ENCODE measurements around the gene RAD51B. TPM values are rescaled to one million over a fixed set of nuclear protein-coding genes. Genes with fewer than 3 reads are reported as not detected.

RAD51B gene
- total RNA-seq, 1 experiment from 2014 or later: 8.5 TPM

DNA sequence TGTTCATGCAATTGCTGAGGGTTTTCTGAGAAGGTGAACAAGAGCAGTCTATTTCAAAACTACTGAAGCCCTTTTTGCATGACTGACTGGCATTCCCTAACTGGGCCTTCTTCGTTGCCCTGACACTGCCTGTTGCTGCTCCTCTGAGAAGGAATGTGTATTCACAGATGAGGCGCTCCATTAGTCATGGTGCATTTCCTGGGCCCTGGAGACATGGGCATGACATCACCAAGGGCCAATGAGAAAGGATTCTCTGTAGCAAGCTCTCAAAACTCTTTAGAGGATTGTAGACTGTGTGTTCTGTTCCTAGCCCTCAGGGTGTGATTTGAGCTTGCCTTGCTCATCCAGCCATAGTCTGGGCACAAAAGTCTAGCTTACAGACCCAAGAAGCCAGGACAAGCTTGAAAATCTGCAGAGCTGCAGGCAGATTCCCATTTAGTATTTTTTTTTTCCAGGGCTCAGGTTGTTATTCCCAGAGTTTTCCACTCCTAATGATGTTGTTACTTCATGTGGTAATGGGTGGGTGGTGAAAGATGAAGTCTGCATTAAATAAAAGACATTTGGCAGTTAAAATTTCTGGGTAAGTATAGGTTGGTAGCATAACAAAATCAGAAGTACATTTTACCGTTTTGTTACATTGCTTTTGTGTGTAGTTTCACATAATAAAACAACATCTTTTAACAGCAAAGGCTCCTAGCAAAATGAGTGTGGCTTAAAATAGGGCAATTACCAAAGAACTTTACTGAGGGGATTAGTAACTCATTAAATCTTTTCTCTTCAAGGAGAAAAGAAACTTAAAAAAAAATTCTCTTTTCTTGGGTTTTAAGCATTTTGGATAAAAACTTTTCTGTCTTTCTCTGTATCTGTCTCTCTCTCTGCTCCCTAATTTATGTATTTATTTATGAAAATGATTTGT lies 318.4 kb downstream of the RAD51B start:
- Histone ChIP-seq H3K4me1 (ENCODE audit: control insufficient read depth, insufficient read depth, low read length) (peaks cover 24% of the 10 kb centered on the region), H3K4me3 (ENCODE audit: low read depth in 2 of 2, low read length in 2 of 2) (no peak overlapping the region), H3K36me3 (ENCODE audit: control insufficient read depth, insufficient read depth, low read length) (no peaks in the 10 kb centered on the region), H3K9me3 (ENCODE audit: control insufficient read depth, insufficient read depth, low read depth, low read length) (no peaks in the 10 kb centered on the region), H3K27ac (ENCODE audit: low read length) (peak overlapping the region; percentile 90), H3K27me3 (ENCODE audit: control insufficient read depth, insufficient read depth, low read length) (no peaks in the 10 kb centered on the region)
- ChIA-PET POLR2A (interaction anchor here (0.7 kb wide), 1 partner anchor 109 kb away, joined by 4 read pairs; no protein-coding TSS in a partner anchor), CTCF (no interaction called here)
- ATAC-seq: peak; percentile 89
- TF ChIP-seq TCF7L2 (IDR thresholded peaks at IDR 0.05; ENCODE audit: low read depth, low read length) (no peak), POLR2AphosphoS5 (IDR thresholded peaks at IDR 0.05; ENCODE audit: low read depth, low read length) (no peak), SIN3A (IDR thresholded peaks at IDR 0.05; ENCODE audit: borderline replicate concordance, insufficient read depth, low read depth, low read length) (no peak), CTCF (IDR thresholded peaks at IDR 0.05) (no peak), REST (IDR thresholded peaks at IDR 0.05; ENCODE audit: insufficient read depth in 1 of 2, low read depth in 2 of 2, low read length in 1 of 2) (no peak)
- TSS peak; percentile 63 for BruUV-seq (replicated peaks)
- in situ Hi-C loops (cut with HindIII; ENCODE audit: low pct_unique_long_range_greater_than_20kb, low sequenced_read_pairs): no loop called here
- intact Hi-C loops (cut with micrococcal nuclease; ENCODE audit: unreplicated experiment): no loop called here
- peak; percentile 87 for DNase-seq (ENCODE audit: low read depth, low spot score)

GRCh38 chr14:68139431-68140075 lies 320.0 kb downstream of the RAD51B start:
- H3K4me3 ChIP-seq (ENCODE audit: low read depth in 2 of 2, low read length in 2 of 2): no peak overlapping the region
- CTCF ChIA-PET: no interaction called here
- intact Hi-C loops (cut with micrococcal nuclease; ENCODE audit: unreplicated experiment): loop anchor here (10.0 kb wide), 1 partner anchor 95 kb away; no protein-coding TSS in a partner anchor
- in situ Hi-C loops (cut with HindIII; ENCODE audit: low pct_unique_long_range_greater_than_20kb, low sequenced_read_pairs): no loop called here
- peak overlapping the region; percentile 90 for H3K27ac ChIP-seq (ENCODE audit: low read length)
- POLR2A ChIA-PET: interaction anchor here (0.7 kb wide), 1 partner anchor 62 kb away, joined by 4 read pairs; no protein-coding TSS in a partner anchor
- ATAC-seq (no peak; the same call in 1 of the 2 replicates), DNase-seq (ENCODE audit: low read depth, low spot score) (no peak)
- H3K36me3 ChIP-seq (ENCODE audit: control insufficient read depth, insufficient read depth, low read length): no peaks in the 10 kb centered on the region
- H3K9me3 ChIP-seq (ENCODE audit: control insufficient read depth, insufficient read depth, low read depth, low read length): no peaks in the 10 kb centered on the region
- peaks cover 24% of the 10 kb centered on the region for H3K4me1 ChIP-seq (ENCODE audit: control insufficient read depth, insufficient read depth, low read length)
- no TSS peak for BruUV-seq (replicated peaks)
- TF ChIP-seq REST (IDR thresholded peaks at IDR 0.05; ENCODE audit: insufficient read depth in 1 of 2, low read depth in 2 of 2, low read length in 1 of 2) (no peak), TCF7L2 (IDR thresholded peaks at IDR 0.05; ENCODE audit: low read depth, low read length) (no peak), CTCF (IDR thresholded peaks at IDR 0.05) (no peak), POLR2AphosphoS5 (IDR thresholded peaks at IDR 0.05; ENCODE audit: low read depth, low read length) (no peak), SIN3A (IDR thresholded peaks at IDR 0.05; ENCODE audit: borderline replicate concordance, insufficient read depth, low read depth, low read length) (no peak)
- no peaks in the 10 kb centered on the region for H3K27me3 ChIP-seq (ENCODE audit: control insufficient read depth, insufficient read depth, low read length)
